ENCODE data around the gene AGL. TPM values are rescaled to one million over a fixed set of nuclear protein-coding genes. Genes with fewer than 3 reads are reported as not detected.
A peak's percentile ranks its signal among the peaks of the same experiment; 100 is the strongest.

Gene AGL
- total and polyA plus RNA-seq, 3 donors from 2014 or later, result 7.1 to 19.6 (median 16.7) TPM

DNA sequence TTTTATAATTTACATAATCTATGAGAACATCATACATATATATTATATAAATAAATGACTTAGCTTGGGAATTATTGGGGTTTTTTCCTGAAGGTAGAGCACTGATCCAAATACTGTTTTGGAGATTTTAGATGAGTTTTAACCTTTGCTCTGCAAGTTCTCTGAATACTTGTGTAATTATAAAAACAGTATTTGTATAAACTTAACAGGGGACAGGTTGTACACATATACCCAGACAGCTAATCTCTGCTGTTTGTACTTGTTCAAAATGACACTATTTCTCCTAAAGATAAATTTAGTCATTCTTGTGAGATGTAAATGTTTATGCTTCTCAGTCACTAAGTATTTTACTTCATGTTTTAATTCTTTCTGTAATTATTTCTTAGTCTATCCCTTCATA is 8.7 kb downstream of the AGL start:
- H3K9me3 ChIP-seq, result no peaks in the 10 kb centered on the region
- H3K4me1 ChIP-seq, result no peaks in the 10 kb centered on the region
- H3K36me3 ChIP-seq (ENCODE audit: low read depth, missing control alignments), result no peaks in the 10 kb centered on the region
- no peak for TF ChIP-seq POLR2A (IDR thresholded peaks at IDR 0.05)
- TF ChIP-seq, protein P1, sequence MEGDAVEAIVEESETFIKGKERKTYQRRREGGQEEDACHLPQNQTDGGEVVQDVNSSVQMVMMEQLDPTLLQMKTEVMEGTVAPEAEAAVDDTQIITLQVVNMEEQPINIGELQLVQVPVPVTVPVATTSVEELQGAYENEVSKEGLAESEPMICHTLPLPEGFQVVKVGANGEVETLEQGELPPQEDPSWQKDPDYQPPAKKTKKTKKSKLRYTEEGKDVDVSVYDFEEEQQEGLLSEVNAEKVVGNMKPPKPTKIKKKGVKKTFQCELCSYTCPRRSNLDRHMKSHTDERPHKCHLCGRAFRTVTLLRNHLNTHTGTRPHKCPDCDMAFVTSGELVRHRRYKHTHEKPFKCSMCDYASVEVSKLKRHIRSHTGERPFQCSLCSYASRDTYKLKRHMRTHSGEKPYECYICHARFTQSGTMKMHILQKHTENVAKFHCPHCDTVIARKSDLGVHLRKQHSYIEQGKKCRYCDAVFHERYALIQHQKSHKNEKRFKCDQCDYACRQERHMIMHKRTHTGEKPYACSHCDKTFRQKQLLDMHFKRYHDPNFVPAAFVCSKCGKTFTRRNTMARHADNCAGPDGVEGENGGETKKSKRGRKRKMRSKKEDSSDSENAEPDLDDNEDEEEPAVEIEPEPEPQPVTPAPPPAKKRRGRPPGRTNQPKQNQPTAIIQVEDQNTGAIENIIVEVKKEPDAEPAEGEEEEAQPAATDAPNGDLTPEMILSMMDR (IDR thresholded peaks at IDR 0.05), result no peak
- H3K27me3 ChIP-seq, result no peaks in the 10 kb centered on the region
- intact Hi-C loops (cut with DNase I; ENCODE audit: low total_unique reads), result no loop called here
- H3K27ac ChIP-seq, result no peak overlapping the region
- H3K4me3 ChIP-seq, result no peak overlapping the region
- no peak for DNase-seq

DNA sequence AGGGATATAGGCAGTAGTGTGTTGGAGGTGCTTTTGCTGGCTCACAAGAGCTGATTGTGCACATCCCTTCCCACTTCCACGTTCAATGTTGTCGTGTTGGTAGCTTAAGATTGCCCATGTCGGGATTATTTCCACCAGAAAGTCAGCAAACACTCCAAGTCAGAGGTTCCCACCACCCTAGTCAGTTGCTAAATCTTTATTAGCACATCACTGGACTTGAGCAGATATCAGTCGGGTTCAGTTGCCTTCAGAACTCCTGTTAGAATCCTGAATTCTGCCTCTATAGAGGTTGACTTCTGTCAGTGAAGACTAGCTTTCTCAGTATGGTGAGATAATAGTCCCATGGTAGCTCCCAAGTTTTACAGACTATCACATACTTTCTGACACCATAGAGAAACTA is 10.5 kb downstream of the AGL start:
- H3K9me3 ChIP-seq, result no peaks in the 10 kb centered on the region
- no peak overlapping the region for H3K4me3 ChIP-seq
- no peaks in the 10 kb centered on the region for H3K36me3 ChIP-seq (ENCODE audit: low read depth, missing control alignments)
- intact Hi-C loops (cut with DNase I; ENCODE audit: low total_unique reads), result no loop called here
- no peak overlapping the region for H3K27ac ChIP-seq
- H3K4me1 ChIP-seq, result no peaks in the 10 kb centered on the region
- H3K27me3 ChIP-seq, result no peaks in the 10 kb centered on the region
- no peak for TF ChIP-seq POLR2A (IDR thresholded peaks at IDR 0.05)
- TF ChIP-seq, protein P1 (IDR thresholded peaks at IDR 0.05), result no peak
- DNase-seq, result no peak
- WGBS, 2 donors, result 96 to 98% methylated on average over 4 of the region's 4 CpGs

DNA sequence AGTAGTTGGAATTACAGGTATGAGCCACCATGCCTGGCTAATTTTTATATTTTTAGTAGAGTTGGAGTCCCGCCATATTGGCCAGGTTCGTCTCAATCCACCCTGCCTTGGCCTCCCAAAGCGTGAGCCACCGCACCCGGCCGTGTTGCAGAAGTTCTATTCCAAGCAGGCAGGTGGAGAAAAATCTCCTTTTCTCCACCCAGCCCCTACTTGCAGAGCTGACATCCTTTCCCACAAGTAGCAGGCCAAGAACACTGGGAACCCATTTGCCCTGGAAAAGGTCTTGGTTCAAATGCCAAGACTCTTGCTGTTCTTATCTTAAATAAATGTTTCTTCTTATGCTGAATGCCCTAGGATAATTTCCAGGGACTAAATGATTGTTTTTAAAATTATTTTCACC is 17.5 kb downstream of the AGL start:
- intact Hi-C loops (cut with DNase I; ENCODE audit: low total_unique reads), result no loop called here
- DNase-seq, result no peak
- Histone ChIP-seq H3K27ac (peak overlapping the region in 1 of 2 donors; percentile 25), H3K4me3 (no peak overlapping the region), H3K36me3 (ENCODE audit: low read depth, missing control alignments) (no peaks in the 10 kb centered on the region), H3K4me1 (peaks cover 6% of the 10 kb centered on the region), H3K9me3 (no peaks in the 10 kb centered on the region), H3K27me3 (no peaks in the 10 kb centered on the region)
- no peak for TF ChIP-seq POLR2A (IDR thresholded peaks at IDR 0.05)
- TF ChIP-seq, protein P1 (IDR thresholded peaks at IDR 0.05), result no peak
- 48 to 52% methylated on average over 6 of the region's 6 CpGs for WGBS, 2 donors

DNA sequence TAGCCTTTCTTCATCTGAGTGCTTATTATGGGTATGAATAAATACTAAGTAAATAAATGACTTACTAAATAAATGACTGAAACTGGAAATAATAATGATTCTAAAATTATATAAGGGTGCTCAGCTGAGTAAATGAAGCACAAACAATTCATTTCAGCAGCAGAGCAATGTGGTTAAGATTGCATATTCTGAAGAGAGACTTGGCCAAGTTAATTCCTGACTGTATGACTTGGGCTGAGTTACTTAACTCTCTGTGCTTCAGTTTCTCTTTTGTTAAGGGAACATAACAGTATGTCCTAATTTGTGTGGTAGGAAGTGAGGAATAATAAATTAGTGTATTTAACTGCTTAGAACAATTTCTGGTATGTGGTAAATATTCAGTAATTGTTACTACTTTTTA is 19.1 kb downstream of the AGL start:
- TF ChIP-seq, protein P1 (IDR thresholded peaks at IDR 0.05), result no peak
- TF ChIP-seq POLR2A (IDR thresholded peaks at IDR 0.05), result no peak
- intact Hi-C loops (cut with DNase I; ENCODE audit: low total_unique reads), result no loop called here

DNA sequence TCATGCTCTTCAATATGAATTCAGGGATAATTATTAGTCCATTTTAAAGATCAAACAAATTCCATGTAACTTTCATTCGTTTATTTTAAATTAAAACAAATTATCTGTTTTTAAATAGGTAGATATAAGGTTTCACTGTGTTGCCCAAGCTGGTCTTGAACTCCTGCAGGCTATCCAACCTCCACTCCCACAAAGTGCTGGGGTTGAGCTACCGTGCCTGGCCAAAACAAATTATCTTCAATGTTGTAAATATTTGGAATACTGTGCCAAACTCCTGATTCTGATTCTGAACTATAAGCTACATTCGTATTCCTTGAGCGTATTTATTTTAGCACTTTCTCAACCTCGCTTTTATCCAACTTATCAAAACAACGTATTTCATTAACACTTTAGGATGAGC is 19.6 kb downstream of the AGL start:
- no peak overlapping the region for H3K27ac ChIP-seq
- no peaks in the 10 kb centered on the region for H3K36me3 ChIP-seq (ENCODE audit: low read depth, missing control alignments)
- peaks cover 6% of the 10 kb centered on the region for H3K4me1 ChIP-seq
- H3K4me3 ChIP-seq, result no peak overlapping the region
- no peaks in the 10 kb centered on the region for H3K27me3 ChIP-seq
- intact Hi-C loops (cut with DNase I; ENCODE audit: low total_unique reads), result no loop called here
- 72 to 78% methylated on average over 6 of the region's 6 CpGs for WGBS, 2 donors
- DNase-seq, result no peak
- H3K9me3 ChIP-seq, result no peaks in the 10 kb centered on the region
- TF ChIP-seq POLR2A (IDR thresholded peaks at IDR 0.05), result no peak
- TF ChIP-seq, protein P1 (IDR thresholded peaks at IDR 0.05), result no peak

More for the DNA sequence above, 19.1 kb downstream of the AGL start:
- Histone ChIP-seq H3K27ac (no peak overlapping the region), H3K36me3 (ENCODE audit: low read depth, missing control alignments) (no peaks in the 10 kb centered on the region), H3K4me1 (peaks cover 6% of the 10 kb centered on the region), H3K9me3 (no peaks in the 10 kb centered on the region), H3K27me3 (no peaks in the 10 kb centered on the region), H3K4me3 (no peak overlapping the region)
- DNase-seq, result no peak

Data from testis (tissue), 3 donors.